Measurements from ENCODE around the gene ATCAY. TPM values are rescaled to one million over a fixed set of nuclear protein-coding genes. Genes with fewer than 3 reads are reported as not detected.

Gene ATCAY
- total and polyA plus RNA-seq, 2 of the 13 experiments (the other 11 are each of a cell fraction or from before 2014, with no cell fraction given), result not detected

DNA sequence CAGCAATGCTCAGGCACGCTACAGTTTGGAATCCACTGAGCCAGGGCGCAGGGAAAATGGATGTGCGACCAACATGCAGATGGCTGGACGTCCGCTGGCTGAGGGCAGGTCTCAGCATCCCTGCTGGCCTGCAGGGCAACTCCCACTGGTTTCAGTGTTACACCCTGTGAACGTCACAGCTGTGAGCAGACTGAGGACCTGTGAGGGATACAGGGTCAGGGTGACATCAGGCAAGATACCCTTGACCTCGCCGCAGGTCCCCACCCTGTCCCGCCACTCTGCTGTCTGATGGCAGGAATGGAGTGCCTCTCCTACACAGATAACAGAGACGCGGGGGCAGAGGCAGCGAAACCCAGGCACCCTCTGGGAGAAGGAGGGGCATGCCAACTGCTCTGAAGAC is 30.7 kb upstream of the ATCAY start (continued):
- TF ChIP-seq, protein P1, sequence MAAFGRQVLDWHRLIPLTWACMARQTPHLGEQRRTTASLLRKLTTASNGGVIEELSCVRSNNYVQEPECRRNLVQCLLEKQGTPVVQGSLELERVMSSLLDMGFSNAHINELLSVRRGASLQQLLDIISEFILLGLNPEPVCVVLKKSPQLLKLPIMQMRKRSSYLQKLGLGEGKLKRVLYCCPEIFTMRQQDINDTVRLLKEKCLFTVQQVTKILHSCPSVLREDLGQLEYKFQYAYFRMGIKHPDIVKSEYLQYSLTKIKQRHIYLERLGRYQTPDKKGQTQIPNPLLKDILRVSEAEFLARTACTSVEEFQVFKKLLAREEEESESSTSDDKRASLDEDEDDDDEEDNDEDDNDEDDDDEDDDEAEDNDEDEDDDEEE (CRISPR knock-in tag; IDR thresholded peaks at IDR 0.05), result no peak
- no peak for TF ChIP-seq ZBTB1 (CRISPR knock-in tag; IDR thresholded peaks at IDR 0.05; ENCODE audit: borderline replicate concordance)
- TF ChIP-seq, protein P2, sequence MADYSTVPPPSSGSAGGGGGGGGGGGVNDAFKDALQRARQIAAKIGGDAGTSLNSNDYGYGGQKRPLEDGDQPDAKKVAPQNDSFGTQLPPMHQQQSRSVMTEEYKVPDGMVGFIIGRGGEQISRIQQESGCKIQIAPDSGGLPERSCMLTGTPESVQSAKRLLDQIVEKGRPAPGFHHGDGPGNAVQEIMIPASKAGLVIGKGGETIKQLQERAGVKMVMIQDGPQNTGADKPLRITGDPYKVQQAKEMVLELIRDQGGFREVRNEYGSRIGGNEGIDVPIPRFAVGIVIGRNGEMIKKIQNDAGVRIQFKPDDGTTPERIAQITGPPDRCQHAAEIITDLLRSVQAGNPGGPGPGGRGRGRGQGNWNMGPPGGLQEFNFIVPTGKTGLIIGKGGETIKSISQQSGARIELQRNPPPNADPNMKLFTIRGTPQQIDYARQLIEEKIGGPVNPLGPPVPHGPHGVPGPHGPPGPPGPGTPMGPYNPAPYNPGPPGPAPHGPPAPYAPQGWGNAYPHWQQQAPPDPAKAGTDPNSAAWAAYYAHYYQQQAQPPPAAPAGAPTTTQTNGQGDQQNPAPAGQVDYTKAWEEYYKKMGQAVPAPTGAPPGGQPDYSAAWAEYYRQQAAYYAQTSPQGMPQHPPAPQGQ (CRISPR knock-in tag; IDR thresholded peaks at IDR 0.05; ENCODE audit: borderline replicate concordance), result no peak

- Histone ChIP-seq H3K4me2 (ENCODE audit: low read depth, low read length) (no peak overlapping the region), H3K9me3 (ENCODE audit: low read length) (peaks cover 16% of the 10 kb centered on the region), H3K9ac (ENCODE audit: insufficient read depth, low read depth, low read length) (no peak overlapping the region), H3K79me2 (ENCODE audit: insufficient read depth, low read length) (no peaks in the 10 kb centered on the region), H3K36me3 (replicated peaks in 1 of 2; ENCODE audit: control insufficient read depth in 1 of 2, insufficient read depth in 2 of 2, low read length in 2 of 2) (no peaks in the 10 kb centered on the region), H2AFZ (ENCODE audit: low read length) (no peak overlapping the region), H3K4me1 (ENCODE audit: insufficient read depth, low read length) (peaks cover 25% of the 10 kb centered on the region), H3K27ac (ENCODE audit: extremely low read length, insufficient read depth, low read length) (no peak overlapping the region), H3K4me3 (replicated peaks in 1 of 3; ENCODE audit: insufficient read depth in 1 of 3, low read depth in 2 of 3, low read length in 3 of 3) (no peak overlapping the region), H3K27me3 (ENCODE audit: control insufficient read depth in 1 of 2, insufficient read depth in 2 of 2, low read length in 2 of 2) (peaks cover 1 to 6% of the 10 kb centered on the region in 2 experiments; a peak in 1 of 5 replicates), H4K20me1 (ENCODE audit: insufficient read depth, low read length) (no peaks in the 10 kb centered on the region)
- in situ Hi-C loops (cut with HindIII; ENCODE audit: extremely low pct_ligation_motif_present, low pct_unique_long_range_greater_than_20kb), result loop anchor here (25.0 kb wide), 1 partner anchor 362 kb away; no protein-coding TSS in a partner anchor
- no TSS peak for BruUV-seq (replicated peaks)
- intact Hi-C loops (cut with micrococcal nuclease; ENCODE audit: unreplicated experiment), result no loop called here
- no peak for ATAC-seq
- ChIA-PET POLR2A (no interaction called here), CTCF (ENCODE audit: low intra/inter-chr PET ratio, low total read pairs) (no interaction called here)
- no peak for DNase-seq (ENCODE audit: low spot score)
- WGBS (ENCODE audit: low lambda C conversion rate), result 10% methylated on average over 6 of the region's 6 CpGs
- no peak for TF ChIP-seq ELK4 (CRISPR knock-in tag; IDR thresholded peaks at IDR 0.05; ENCODE audit: borderline replicate concordance)
- peak; percentile 97 for TF ChIP-seq CREB1 (IDR thresholded peaks at IDR 0.05)
- no peak for TF ChIP-seq CREB1 (CRISPR knock-in tag; IDR thresholded peaks at IDR 0.05)
- peak; percentile 99 for TF ChIP-seq ATF7 (IDR thresholded peaks at IDR 0.05)
- no peak for TF ChIP-seq ATF7 (CRISPR knock-in tag; IDR thresholded peaks at IDR 0.05)
- TF ChIP-seq MNT (IDR thresholded peaks at IDR 0.05), result no peak
- no peak for FAIRE-seq
Measured at GRCh38 chr19:3850320-3850972, 30.0 kb upstream of the ATCAY start.
